PC-3 (cell line): ENCODE data around the gene LOC101059915.
A peak's percentile ranks its signal among the peaks of the same experiment; 100 is the strongest.

Source experiments
- ATAC-seq: fragments of 200-7000 bp; cut with Tn5 transposase; 2 replicates; pipeline ENCODE4 v1.9.1; 2020; ENCODE audit warnings: mild to moderate bottlenecking, moderate library complexity
- BruUV-seq: library from RNA; stranded (reverse); fragments of 400-500 nt; replicated peaks from 2 replicates; lab custom pipeline; 2021; lab: Mats Ljungman, UMichigan
- CTCF ChIA-PET: fragments of 300-600 bp; sonication (Branson Sonifier 250); formaldehyde crosslinking; loops from one replicate; lab custom pipeline; 2022; ENCODE audit warnings: antibody characterized with exemption; lab: Charles Lee
- POLR2A ChIA-PET: fragments of 300-600 bp; sonication (Branson Sonifier 250); formaldehyde crosslinking; loops from one replicate; lab custom pipeline; 2022; ENCODE audit warnings: antibody characterized with exemption; ENCODE audit not compliant: unreplicated experiment; lab: Charles Lee
- DNase-seq: peaks from one replicate; pipeline ENCODE4 v3.0.0-alpha.2; 2015
- H2AFZ ChIP-seq: fragments of 300-600 bp; sonication (generic); 2 replicates; pipeline ENCODE4 v1.6.0; 2016; ENCODE audit warnings: antibody characterized with exemption, low read length
- H3F3A ChIP-seq: fragments of 300-600 bp; sonication (generic); one replicate; pipeline ENCODE4 v1.6.0; 2017; ENCODE audit warnings: antibody characterized with exemption, low read length, control low read depth, mild to moderate bottlenecking; ENCODE audit not compliant: unreplicated experiment
- H3K27ac ChIP-seq: fragments of 300-600 bp; sonication (generic); 2 replicates; pipeline ENCODE4 v1.5.1; 2016; ENCODE audit warnings: mild to moderate bottlenecking, low read length
- H3K27me3 ChIP-seq: fragments of 300-600 bp; sonication (generic); 2 replicates; pipeline ENCODE4 v1.6.1; 2016; ENCODE audit warnings: low read length, mixed read lengths
- H3K36me3 ChIP-seq: fragments of 300-600 bp; sonication (generic); 2 replicates; pipeline ENCODE4 v1.6.1; 2016; ENCODE audit warnings: low read depth, mixed run types, low read length, mixed read lengths
- H3K4me1 ChIP-seq: fragments of 300-600 bp; sonication (generic); 2 replicates; pipeline ENCODE4 v1.5.1; 2016; ENCODE audit warnings: low read length; ENCODE audit not compliant: insufficient read depth
- H3K4me2 ChIP-seq: fragments of 300-600 bp; sonication (generic); 2 replicates; pipeline ENCODE4 v1.6.0; 2016; ENCODE audit warnings: low read length
- H3K4me3 ChIP-seq: fragments of 300-600 bp; sonication (generic); 2 replicates; pipeline ENCODE4 v1.5.1; 2016; ENCODE audit warnings: mild to moderate bottlenecking, low read length, mixed read lengths
- H3K79me2 ChIP-seq: fragments of 300-600 bp; sonication (generic); 2 replicates; pipeline ENCODE4 v1.6.1; 2017; ENCODE audit warnings: low read length, mixed read lengths
- H3K9ac ChIP-seq: fragments of 300-600 bp; sonication (generic); 2 replicates; pipeline ENCODE4 v1.6.0; 2016; ENCODE audit warnings: mild to moderate bottlenecking, low read length
- H3K9me2 ChIP-seq: fragments of 300-600 bp; sonication (generic); replicated peaks from 2 replicates; pipeline ENCODE4 v1.6.1; 2016; ENCODE audit warnings: mixed run types, low read length, mixed read lengths
- H3K9me3 ChIP-seq: fragments of 300-600 bp; sonication (generic); 2 replicates; pipeline ENCODE4 v1.6.1; 2016; ENCODE audit warnings: low read length, mixed read lengths
- H4K20me1 ChIP-seq: fragments of 300-600 bp; sonication (generic); 2 replicates; pipeline ENCODE4 v1.6.1; 2016; ENCODE audit warnings: low read length, mixed read lengths
- CTCF ChIP-seq: fragments of 300-600 bp; sonication (generic); conservative IDR thresholded peaks from 2 replicates; pipeline ENCODE4 v1.5.1; 2017; ENCODE audit warnings: antibody characterized with exemption, low read depth, mild to moderate bottlenecking, low read length
- EZH2 ChIP-seq: fragments of 300-600 bp; sonication (generic); IDR thresholded peaks from one replicate; pipeline ENCODE4 v1.6.1; 2017; ENCODE audit warnings: antibody characterized with exemption, mild to moderate bottlenecking, low read length; ENCODE audit not compliant: unreplicated experiment
- EZH2phosphoT487 ChIP-seq: fragments of 300-600 bp; sonication (generic); IDR thresholded peaks from 2 replicates; pipeline ENCODE4 v1.6.1; 2018; ENCODE audit warnings: mild to moderate bottlenecking, antibody characterized with exemption, low read length, borderline replicate concordance
- intact Hi-C: fragments of 100-400 bp; cut with micrococcal nuclease; formaldehyde crosslinking; loops from 2 replicates; pipeline ENCODE4 v1.9.0; 2023

Gene LOC101059915

DNA sequence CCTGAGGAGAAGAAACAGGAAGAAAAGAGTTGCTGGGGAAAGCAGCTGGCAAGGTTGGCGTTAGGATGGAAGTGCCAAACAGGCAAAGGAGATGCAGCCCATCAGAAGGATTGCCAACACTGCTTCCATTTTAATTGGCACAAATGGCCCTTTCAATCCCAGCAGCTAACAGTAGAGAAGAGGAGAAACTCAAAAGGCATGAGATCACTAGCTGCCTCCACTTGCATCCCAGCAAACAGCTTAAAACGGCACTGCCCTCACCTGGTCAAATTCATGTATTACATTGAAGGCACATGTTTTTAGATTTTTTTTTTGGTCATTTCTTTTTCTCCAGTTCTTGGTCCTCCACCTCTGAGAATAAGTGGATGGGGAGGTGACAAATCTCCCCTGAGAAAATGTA is 14.9 kb upstream of the LOC101059915 start:
- no peak overlapping the region for H3K4me2 ChIP-seq
- ATAC-seq (peak; percentile 55), DNase-seq (peak; percentile 72)
- BruUV-seq, result no TSS peak
- H4K20me1 ChIP-seq, result no peaks in the 10 kb centered on the region
- TF ChIP-seq EZH2phosphoT487 (no peak), CTCF (peak; percentile 69)
- H3K36me3 ChIP-seq, result no peaks in the 10 kb centered on the region
- no peak overlapping the region for H2AFZ ChIP-seq
- H3K9me2 ChIP-seq, result no peaks in the 10 kb centered on the region
- CTCF ChIA-PET, result interaction anchor here (0.6 to 0.7 kb wide), 2 partner anchors 102 to 286 kb away, joined by 3 to 6 read pairs; partner anchors contain the start of gene TAF1
- H3K4me1 ChIP-seq, result no peaks in the 10 kb centered on the region
- H3K9me3 ChIP-seq, result no peaks in the 10 kb centered on the region
- no peaks in the 10 kb centered on the region for H3K79me2 ChIP-seq
- no peak overlapping the region for H3K4me3 ChIP-seq
- no peak overlapping the region for H3K9ac ChIP-seq
- H3K27ac ChIP-seq, result no peak overlapping the region
- POLR2A ChIA-PET, result no interaction called here
- H3K27me3 ChIP-seq, result no peaks in the 10 kb centered on the region
- H3F3A ChIP-seq, result no peaks in the 10 kb centered on the region
- intact Hi-C loops, result loop anchor here (10.0 kb wide), 2 partner anchors 68 to 218 kb away; no protein-coding TSS in a partner anchor

- no peak overlapping the region for H3K9ac ChIP-seq
- BruUV-seq, result no TSS peak
- no peak for TF ChIP-seq EZH2
- TF ChIP-seq CTCF, result no peak
- no peak for TF ChIP-seq EZH2phosphoT487
These were observed 14.0 kb upstream of the LOC101059915 start for GRCh38 chrX:71653344-71653743.

GRCh38 chrX:71657267-71657666 is 10.1 kb upstream of the LOC101059915 start:
- CTCF ChIA-PET, result no interaction called here
- no peak for TF ChIP-seq EZH2phosphoT487
- no peak for TF ChIP-seq CTCF
- TF ChIP-seq EZH2, result no peak
- intact Hi-C loops, result loop anchor here (10.0 kb wide), 2 partner anchors 72 to 222 kb away; no protein-coding TSS in a partner anchor

More at GRCh38 chrX:71653344-71653743, 14.0 kb upstream of the LOC101059915 start:
- Histone ChIP-seq H3K27ac (no peak overlapping the region), H3K4me2 (no peak overlapping the region), H4K20me1 (no peaks in the 10 kb centered on the region), H3F3A (no peaks in the 10 kb centered on the region), H3K4me3 (no peak overlapping the region), H3K9me3 (no peaks in the 10 kb centered on the region), H2AFZ (no peak overlapping the region), H3K36me3 (no peaks in the 10 kb centered on the region), H3K27me3 (no peaks in the 10 kb centered on the region), H3K9me2 (no peaks in the 10 kb centered on the region), H3K4me1 (no peaks in the 10 kb centered on the region), H3K79me2 (no peaks in the 10 kb centered on the region)
- POLR2A ChIA-PET, result no interaction called here
- CTCF ChIA-PET, result no interaction called here
- DNase-seq (no peak), ATAC-seq (no peak)
- intact Hi-C loops, result loop anchor here (10.0 kb wide), 2 partner anchors 69 to 219 kb away; no protein-coding TSS in a partner anchor

More at GRCh38 chrX:71657267-71657666, 10.1 kb upstream of the LOC101059915 start:
- H3K9me2 ChIP-seq, result no peaks in the 10 kb centered on the region
- POLR2A ChIA-PET, result no interaction called here
- H3K27ac ChIP-seq, result no peak overlapping the region
- H3K4me3 ChIP-seq, result no peak overlapping the region
- no peak for ATAC-seq
- DNase-seq, result no peak
- H3K4me2 ChIP-seq, result no peak overlapping the region
- no peaks in the 10 kb centered on the region for H3K9me3 ChIP-seq
- no peak overlapping the region for H2AFZ ChIP-seq
- BruUV-seq, result no TSS peak
- no peaks in the 10 kb centered on the region for H3F3A ChIP-seq
- no peaks in the 10 kb centered on the region for H3K27me3 ChIP-seq
- H3K4me1 ChIP-seq, result no peaks in the 10 kb centered on the region
- no peaks in the 10 kb centered on the region for H4K20me1 ChIP-seq
- H3K79me2 ChIP-seq, result no peaks in the 10 kb centered on the region
- no peaks in the 10 kb centered on the region for H3K36me3 ChIP-seq
- no peak overlapping the region for H3K9ac ChIP-seq
